ENCODE results near the gene CACFD1.
"Not testable (repeated sequence)": the region's sequence is repeated elsewhere in the genome, so short reads cannot be mapped to it uniquely, and the experiment has no call there.

CACFD1 gene

GRCh38 chr9:133440874-133441273, 18.9 kb upstream of the CACFD1 start:
- H3K36me3 ChIP-seq (ENCODE audit: control insufficient read depth in 2 of 2, insufficient read depth in 2 of 2, low read length in 2 of 2): no peaks in the 10 kb centered on the region
- H3K27me3 ChIP-seq (ENCODE audit: control insufficient read depth in 2 of 2, insufficient read depth in 2 of 2, low read length in 2 of 2): no peaks in the 10 kb centered on the region
- H3K9ac ChIP-seq (ENCODE audit: low read depth in 1 of 2, low read length in 2 of 2): no peak overlapping the region
- H3K9me3 ChIP-seq (ENCODE audit: control insufficient read depth in 2 of 2, low read length in 2 of 2): no peaks in the 10 kb centered on the region
- H3K27ac ChIP-seq (ENCODE audit: low read depth in 2 of 2, low read length in 2 of 2): no peak overlapping the region
- no peaks in the 10 kb centered on the region for H3K4me1 ChIP-seq (ENCODE audit: control insufficient read depth in 2 of 2, insufficient read depth in 2 of 2, low read length in 2 of 2)
- no peak overlapping the region for H3K4me3 ChIP-seq (ENCODE audit: low read length in 2 of 2)

- Histone ChIP-seq H3K9ac (ENCODE audit: low read depth in 1 of 2, low read length in 2 of 2) (no peak overlapping the region), H3K4me1 (ENCODE audit: control insufficient read depth in 2 of 2, insufficient read depth in 2 of 2, low read length in 2 of 2) (no peaks in the 10 kb centered on the region), H3K27ac (ENCODE audit: low read depth in 2 of 2, low read length in 2 of 2) (no peak overlapping the region), H3K9me3 (ENCODE audit: control insufficient read depth in 2 of 2, low read length in 2 of 2) (no peaks in the 10 kb centered on the region), H3K4me3 (ENCODE audit: low read length in 2 of 2) (no peak overlapping the region), H3K27me3 (ENCODE audit: control insufficient read depth in 2 of 2, insufficient read depth in 2 of 2, low read length in 2 of 2) (no peaks in the 10 kb centered on the region), H3K36me3 (ENCODE audit: control insufficient read depth in 2 of 2, insufficient read depth in 2 of 2, low read length in 2 of 2) (no peaks in the 10 kb centered on the region)
Observed at GRCh38 chr9:133441571-133441970, 18.2 kb upstream of the CACFD1 start.

- Histone ChIP-seq H3K4me3 (ENCODE audit: low read length in 2 of 2) (no peak overlapping the region), H3K9ac (ENCODE audit: low read depth in 1 of 2, low read length in 2 of 2) (no peak overlapping the region), H3K4me1 (ENCODE audit: control insufficient read depth in 2 of 2, insufficient read depth in 2 of 2, low read length in 2 of 2) (no peaks in the 10 kb centered on the region), H3K27me3 (ENCODE audit: control insufficient read depth in 2 of 2, insufficient read depth in 2 of 2, low read length in 2 of 2) (no peaks in the 10 kb centered on the region), H3K36me3 (ENCODE audit: control insufficient read depth in 2 of 2, insufficient read depth in 2 of 2, low read length in 2 of 2) (no peaks in the 10 kb centered on the region), H3K27ac (ENCODE audit: low read depth in 2 of 2, low read length in 2 of 2) (no peak overlapping the region), H3K9me3 (ENCODE audit: control insufficient read depth in 2 of 2, low read length in 2 of 2) (no peaks in the 10 kb centered on the region)
Observed at GRCh38 chr9:133443248-133443647, 16.5 kb upstream of the CACFD1 start.

GRCh38 chr9:133443982-133444381, 15.8 kb upstream of the CACFD1 start:
- Histone ChIP-seq H3K36me3 (ENCODE audit: control insufficient read depth in 2 of 2, insufficient read depth in 2 of 2, low read length in 2 of 2) (no peaks in the 10 kb centered on the region), H3K4me1 (ENCODE audit: control insufficient read depth in 2 of 2, insufficient read depth in 2 of 2, low read length in 2 of 2) (no peaks in the 10 kb centered on the region), H3K27me3 (ENCODE audit: control insufficient read depth in 2 of 2, insufficient read depth in 2 of 2, low read length in 2 of 2) (no peaks in the 10 kb centered on the region), H3K4me3 (ENCODE audit: low read length in 2 of 2) (no peak overlapping the region), H3K9me3 (ENCODE audit: control insufficient read depth in 2 of 2, low read length in 2 of 2) (no peaks in the 10 kb centered on the region), H3K27ac (ENCODE audit: low read depth in 2 of 2, low read length in 2 of 2) (no peak overlapping the region), H3K9ac (ENCODE audit: low read depth in 1 of 2, low read length in 2 of 2) (no peak overlapping the region)

- no peaks in the 10 kb centered on the region for H3K27me3 ChIP-seq (ENCODE audit: control insufficient read depth in 2 of 2, insufficient read depth in 2 of 2, low read length in 2 of 2)
- no peaks in the 10 kb centered on the region for H3K9me3 ChIP-seq (ENCODE audit: control insufficient read depth in 2 of 2, low read length in 2 of 2)
- H3K4me1 ChIP-seq (ENCODE audit: control insufficient read depth in 2 of 2, insufficient read depth in 2 of 2, low read length in 2 of 2): no peaks in the 10 kb centered on the region
- H3K4me3 ChIP-seq (ENCODE audit: low read length in 2 of 2): no peak overlapping the region
- no peak overlapping the region for H3K9ac ChIP-seq (ENCODE audit: low read depth in 1 of 2, low read length in 2 of 2)
- H3K36me3 ChIP-seq (ENCODE audit: control insufficient read depth in 2 of 2, insufficient read depth in 2 of 2, low read length in 2 of 2): no peaks in the 10 kb centered on the region
- no peak overlapping the region for H3K27ac ChIP-seq (ENCODE audit: low read depth in 2 of 2, low read length in 2 of 2)
Observed at GRCh38 chr9:133445293-133445969, 14.3 kb upstream of the CACFD1 start.

GRCh38 chr9:133448487-133448972, 11.2 kb upstream of the CACFD1 start:
- no peaks in the 10 kb centered on the region for H3K4me1 ChIP-seq (ENCODE audit: control insufficient read depth in 2 of 2, insufficient read depth in 2 of 2, low read length in 2 of 2)
- no peaks in the 10 kb centered on the region for H3K36me3 ChIP-seq (ENCODE audit: control insufficient read depth in 2 of 2, insufficient read depth in 2 of 2, low read length in 2 of 2)
- no peak overlapping the region for H3K4me3 ChIP-seq (ENCODE audit: low read length in 2 of 2)
- no peak overlapping the region for H3K27ac ChIP-seq (ENCODE audit: low read depth in 2 of 2, low read length in 2 of 2)
- H3K9me3 ChIP-seq (ENCODE audit: control insufficient read depth in 2 of 2, low read length in 2 of 2): no peaks in the 10 kb centered on the region
- H3K9ac ChIP-seq (ENCODE audit: low read depth in 1 of 2, low read length in 2 of 2): no peak overlapping the region
- H3K27me3 ChIP-seq (ENCODE audit: control insufficient read depth in 2 of 2, insufficient read depth in 2 of 2, low read length in 2 of 2): no peaks in the 10 kb centered on the region

GRCh38 chr9:133449760-133450159, 10.0 kb upstream of the CACFD1 start:
- Histone ChIP-seq H3K36me3 (ENCODE audit: control insufficient read depth in 2 of 2, insufficient read depth in 2 of 2, low read length in 2 of 2) (no peaks in the 10 kb centered on the region), H3K4me1 (ENCODE audit: control insufficient read depth in 2 of 2, insufficient read depth in 2 of 2, low read length in 2 of 2) (no peaks in the 10 kb centered on the region), H3K9me3 (ENCODE audit: control insufficient read depth in 2 of 2, low read length in 2 of 2) (no peaks in the 10 kb centered on the region), H3K27me3 (ENCODE audit: control insufficient read depth in 2 of 2, insufficient read depth in 2 of 2, low read length in 2 of 2) (no peaks in the 10 kb centered on the region), H3K27ac (ENCODE audit: low read depth in 2 of 2, low read length in 2 of 2) (no peak overlapping the region), H3K4me3 (ENCODE audit: low read length in 2 of 2) (no peak overlapping the region), H3K9ac (ENCODE audit: low read depth in 1 of 2, low read length in 2 of 2) (no peak overlapping the region)

GRCh38 chr9:133451865-133452264, 7.9 kb upstream of the CACFD1 start:
- not testable (repeated sequence) for H3K9me3 ChIP-seq (ENCODE audit: control insufficient read depth in 2 of 2, low read length in 2 of 2); H3K9ac ChIP-seq (ENCODE audit: low read depth in 1 of 2, low read length in 2 of 2); H3K36me3 ChIP-seq (ENCODE audit: control insufficient read depth in 2 of 2, insufficient read depth in 2 of 2, low read length in 2 of 2); H3K27ac ChIP-seq (ENCODE audit: low read depth in 2 of 2, low read length in 2 of 2); H3K4me3 ChIP-seq (ENCODE audit: low read length in 2 of 2); H3K4me1 ChIP-seq (ENCODE audit: control insufficient read depth in 2 of 2, insufficient read depth in 2 of 2, low read length in 2 of 2); H3K27me3 ChIP-seq (ENCODE audit: control insufficient read depth in 2 of 2, insufficient read depth in 2 of 2, low read length in 2 of 2)

- Histone ChIP-seq H3K27me3 (ENCODE audit: control insufficient read depth in 2 of 2, insufficient read depth in 2 of 2, low read length in 2 of 2) (no peaks in the 10 kb centered on the region), H3K9ac (ENCODE audit: low read depth in 1 of 2, low read length in 2 of 2) (no peak overlapping the region), H3K36me3 (ENCODE audit: control insufficient read depth in 2 of 2, insufficient read depth in 2 of 2, low read length in 2 of 2) (no peaks in the 10 kb centered on the region), H3K4me1 (ENCODE audit: control insufficient read depth in 2 of 2, insufficient read depth in 2 of 2, low read length in 2 of 2) (no peaks in the 10 kb centered on the region), H3K9me3 (ENCODE audit: control insufficient read depth in 2 of 2, low read length in 2 of 2) (no peaks in the 10 kb centered on the region), H3K27ac (ENCODE audit: low read depth in 2 of 2, low read length in 2 of 2) (no peak overlapping the region), H3K4me3 (ENCODE audit: low read length in 2 of 2) (no peak overlapping the region)
Observed at GRCh38 chr9:133452562-133452961, 7.2 kb upstream of the CACFD1 start.

GRCh38 chr9:133453651-133454050, 6.1 kb upstream of the CACFD1 start:
- H3K27ac ChIP-seq (ENCODE audit: low read depth in 2 of 2, low read length in 2 of 2): no peak overlapping the region
- H3K27me3 ChIP-seq (ENCODE audit: control insufficient read depth in 2 of 2, insufficient read depth in 2 of 2, low read length in 2 of 2): no peaks in the 10 kb centered on the region
- H3K4me3 ChIP-seq (ENCODE audit: low read length in 2 of 2): no peak overlapping the region
- H3K9ac ChIP-seq (ENCODE audit: low read depth in 1 of 2, low read length in 2 of 2): no peak overlapping the region
- H3K4me1 ChIP-seq (ENCODE audit: control insufficient read depth in 2 of 2, insufficient read depth in 2 of 2, low read length in 2 of 2): no peaks in the 10 kb centered on the region
- no peaks in the 10 kb centered on the region for H3K36me3 ChIP-seq (ENCODE audit: control insufficient read depth in 2 of 2, insufficient read depth in 2 of 2, low read length in 2 of 2)
- H3K9me3 ChIP-seq (ENCODE audit: control insufficient read depth in 2 of 2, low read length in 2 of 2): no peaks in the 10 kb centered on the region

All from mucosa of rectum (tissue), 2 donors.